ENCODE data around the gene SLC7A14. TPM values are rescaled to one million over a fixed set of nuclear protein-coding genes. Genes with fewer than 3 reads are reported as not detected.
A peak's percentile ranks its signal among the peaks of the same experiment; 100 is the strongest.

SLC7A14 gene
- total and polyA plus RNA-seq, 2 of the 13 experiments (the other 11 are each of a cell fraction or from before 2014, with no cell fraction given) = not detected

GRCh38 chr3:170499562-170500156, 86.2 kb downstream of the SLC7A14 start (continued):
- TF ChIP-seq ZHX2 (IDR thresholded peaks at IDR 0.05; ENCODE audit: low read depth) (no peak), ZHX2 (CRISPR knock-in tag; IDR thresholded peaks at IDR 0.05; ENCODE audit: borderline replicate concordance) (no peak), E2F1 (CRISPR knock-in tag; IDR thresholded peaks at IDR 0.05) (no peak), REPIN1 (CRISPR knock-in tag; IDR thresholded peaks at IDR 0.05; ENCODE audit: borderline replicate concordance, low read depth) (0 out of 2 replicates have a peak, but pooled peaks have one; percentile 29), EZH2 (conservative IDR thresholded peaks at IDR 0.05; ENCODE audit: low read depth, low read length) (no peak), MLX (CRISPR knock-in tag; IDR thresholded peaks at IDR 0.05) (no peak), ZNF263 (CRISPR knock-in tag; IDR thresholded peaks at IDR 0.05) (no peak), ZNF333 (CRISPR knock-in tag; IDR thresholded peaks at IDR 0.05; ENCODE audit: borderline replicate concordance) (no peak), NRL (CRISPR knock-in tag; IDR thresholded peaks at IDR 0.05; ENCODE audit: borderline replicate concordance) (no peak), PLSCR1 (CRISPR knock-in tag; IDR thresholded peaks at IDR 0.05; ENCODE audit: borderline replicate concordance) (no peak), CENPX (CRISPR knock-in tag; IDR thresholded peaks at IDR 0.05) (no peak), HNRNPK (IDR thresholded peaks at IDR 0.05; ENCODE audit: low read depth, low read length, poor library complexity, severe bottlenecking) (no peak), ZNF740 (CRISPR knock-in tag; IDR thresholded peaks at IDR 0.05) (no peak), GTF3A (CRISPR knock-in tag; conservative IDR thresholded peaks at IDR 0.05) (no peak), ZNF3 (CRISPR knock-in tag; IDR thresholded peaks at IDR 0.05) (no peak), MTA1 (CRISPR knock-in tag; IDR thresholded peaks at IDR 0.05; ENCODE audit: borderline replicate concordance) (no peak), ZNF747 (CRISPR knock-in tag; IDR thresholded peaks at IDR 0.05; ENCODE audit: borderline replicate concordance) (no peak), ZNF75D (CRISPR knock-in tag; IDR thresholded peaks at IDR 0.05; ENCODE audit: borderline replicate concordance) (no peak), ZBTB46 (CRISPR knock-in tag; IDR thresholded peaks at IDR 0.05; ENCODE audit: borderline replicate concordance) (no peak)
